ENCODE measurements around the gene CLDN3.
"Not testable (repeated sequence)": the region's sequence is repeated elsewhere in the genome, so short reads cannot be mapped to it uniquely, and the experiment has no call there.

Gene CLDN3

DNA sequence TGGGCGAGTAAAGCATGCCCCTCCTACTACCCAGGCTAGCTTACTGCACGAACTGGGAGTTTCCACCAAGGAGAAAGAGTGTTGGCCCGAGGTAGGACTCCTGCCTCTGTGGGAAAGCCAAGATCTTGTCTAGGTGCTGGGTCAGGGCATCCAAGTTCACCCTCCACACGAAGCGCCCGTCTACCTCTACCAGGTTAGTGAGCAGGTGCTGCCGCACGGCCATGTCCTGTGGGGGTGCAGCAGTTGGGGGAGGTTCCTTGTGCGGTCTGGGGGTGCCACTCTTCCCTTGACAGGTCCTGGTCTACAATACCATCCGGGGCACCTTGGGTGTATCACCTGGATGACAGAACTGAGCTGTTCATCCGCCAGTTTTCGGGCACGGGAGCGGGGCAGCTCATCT lies 33.2 kb downstream of the CLDN3 start:
- DNase-seq (ENCODE audit: low spot score): no peak

DNA sequence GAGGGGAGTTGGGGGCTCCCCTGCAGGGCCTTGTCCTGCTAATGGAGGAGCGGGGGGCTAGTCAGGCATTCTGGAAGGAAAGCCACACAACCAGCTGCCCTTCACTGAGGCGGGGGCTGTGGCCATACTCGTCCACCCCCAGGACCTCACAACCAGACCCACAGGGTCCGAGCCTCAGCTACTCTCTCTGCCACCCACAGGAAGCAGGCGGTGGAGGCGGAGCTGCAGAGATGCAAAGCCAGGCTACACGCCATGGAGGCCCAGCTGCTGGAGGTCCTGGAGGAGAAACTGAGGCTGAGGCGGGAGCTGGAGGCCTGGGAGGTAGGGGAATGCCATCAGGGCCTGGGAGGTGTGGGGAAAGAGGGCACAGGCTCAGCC lies 34.6 kb downstream of the CLDN3 start:
- DNase-seq (ENCODE audit: low spot score): no peak

DNA sequence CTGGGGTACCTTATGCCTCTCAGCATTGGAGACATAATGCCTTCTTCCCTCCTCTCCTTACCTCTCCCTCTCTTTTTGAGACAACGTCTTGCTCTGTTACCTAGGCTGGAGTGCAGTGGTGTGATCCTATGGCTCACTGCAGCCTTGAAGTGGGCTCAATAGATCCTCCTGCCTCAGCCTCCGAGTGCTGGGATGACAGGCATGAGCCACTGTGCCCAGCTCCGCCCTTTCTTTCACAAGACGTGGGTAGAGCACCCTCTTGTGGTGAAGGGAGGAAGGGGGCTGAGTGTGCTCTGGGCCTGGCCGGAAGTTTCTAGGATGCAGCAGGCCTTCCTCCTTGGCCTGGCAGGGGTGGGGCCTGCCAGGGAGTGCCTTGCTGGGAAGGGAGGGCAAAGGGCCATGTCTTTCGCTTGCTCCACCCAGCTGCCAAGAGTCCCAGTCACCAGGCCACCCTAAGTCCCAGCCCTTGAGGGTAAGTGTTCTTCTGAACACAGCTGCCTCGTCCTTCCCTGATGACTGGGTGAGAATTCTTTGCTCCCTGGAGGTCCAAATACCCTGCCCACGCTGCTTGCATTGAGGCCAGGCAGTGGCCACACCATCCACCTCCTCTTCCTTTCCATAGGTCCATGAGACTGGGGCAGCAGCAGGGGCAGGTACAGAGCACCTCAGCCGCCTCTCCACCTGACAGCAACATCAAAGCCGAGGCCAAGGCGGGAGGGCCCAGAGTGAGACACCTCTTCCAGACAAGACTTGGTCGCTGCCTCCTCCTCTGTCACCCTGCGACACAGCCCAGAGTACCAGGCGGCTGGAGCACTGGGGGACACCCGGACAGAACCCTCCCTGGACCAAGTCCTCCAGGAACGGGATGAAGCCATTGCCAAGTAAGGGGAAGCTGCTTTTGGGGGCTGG lies 35.2 kb downstream of the CLDN3 start:
- DNase-seq (ENCODE audit: low spot score): peak; percentile 83

DNA sequence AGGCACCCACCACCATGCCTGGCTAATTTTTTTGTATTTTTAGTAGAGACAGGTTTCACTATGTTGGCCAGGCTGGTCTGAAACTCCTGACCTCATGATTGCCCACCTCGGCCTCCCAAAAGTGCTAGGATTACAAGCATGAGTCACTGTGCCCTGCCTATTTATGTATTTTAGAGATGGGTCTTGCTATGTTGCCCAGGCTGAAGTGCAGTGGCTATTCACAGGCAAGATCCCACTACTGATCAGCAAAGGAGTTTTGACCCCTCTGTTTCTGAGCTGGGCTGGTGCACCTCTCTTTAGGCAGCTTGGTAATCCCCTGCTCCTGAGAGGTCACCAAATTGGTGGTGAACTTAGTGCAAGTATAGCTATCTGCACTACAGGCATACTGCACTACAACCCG lies 37.7 kb downstream of the CLDN3 start:
- no peak for DNase-seq (ENCODE audit: low spot score)

GRCh38 chr7:73730485-73730884 lies 39.6 kb downstream of the CLDN3 start:
- no peak for DNase-seq (ENCODE audit: low spot score)

DNA sequence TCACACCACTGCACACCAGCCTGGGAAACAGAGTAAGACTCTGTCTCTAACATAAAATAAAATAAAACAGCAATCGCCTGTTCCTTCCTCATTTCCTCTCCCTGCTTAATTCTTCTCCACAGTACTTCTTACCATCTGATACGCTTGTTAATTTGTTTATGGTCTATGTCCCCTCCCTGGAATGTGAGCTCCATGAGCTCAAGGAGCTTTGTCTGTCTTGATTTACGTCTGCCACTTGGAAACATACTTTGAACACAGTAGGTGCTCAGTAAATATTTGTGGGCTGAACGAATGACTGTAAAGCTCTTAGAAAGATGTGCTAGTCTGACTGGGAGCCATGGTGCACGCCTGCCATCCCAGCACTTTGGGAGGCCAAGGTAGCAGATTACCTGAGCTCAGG lies 41.5 kb downstream of the CLDN3 start:
- no peak for DNase-seq (ENCODE audit: low spot score)

- no peak for DNase-seq (ENCODE audit: low spot score)
Measured at GRCh38 chr7:73727952-73728351, 42.1 kb downstream of the CLDN3 start.

DNA sequence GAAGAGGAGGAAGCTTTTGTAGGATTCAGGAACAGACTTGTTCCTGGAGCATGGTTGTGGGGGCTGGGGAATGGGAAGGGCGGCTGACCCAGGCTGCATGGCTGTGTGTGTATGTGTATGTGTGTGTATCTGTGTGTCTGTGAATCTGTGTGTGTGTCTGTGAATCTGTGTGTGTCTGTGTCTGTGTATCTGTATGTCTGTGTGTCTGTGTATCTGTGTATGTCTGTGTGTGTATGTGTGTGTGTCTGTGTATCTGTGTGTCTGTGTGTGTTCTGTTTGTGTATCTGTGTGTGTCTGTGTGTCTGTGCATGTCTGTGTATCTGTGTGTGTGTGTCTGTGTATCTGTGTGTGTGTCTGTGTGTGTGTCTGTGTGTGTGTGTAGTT lies 44.0 kb downstream of the CLDN3 start:
- DNase-seq (ENCODE audit: low spot score): no peak

DNA sequence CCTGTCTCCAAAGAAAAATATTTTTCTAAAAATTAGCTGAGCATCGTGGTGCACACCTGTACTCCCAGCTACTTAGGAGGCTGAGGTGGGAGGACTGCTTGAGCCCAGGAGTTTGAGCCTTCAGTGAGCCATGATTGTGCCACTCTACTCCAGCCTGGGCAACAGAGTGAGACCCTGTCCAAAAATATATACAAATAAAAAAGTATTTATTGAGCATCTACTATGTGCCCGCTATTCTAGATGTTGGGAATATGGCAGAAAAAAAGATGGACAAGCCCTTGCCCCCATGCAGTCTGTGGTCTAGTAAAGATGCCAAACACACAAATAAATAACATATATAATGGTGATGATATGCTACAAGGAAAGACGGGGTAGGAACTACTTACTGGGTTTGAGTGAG lies 46.3 kb downstream of the CLDN3 start:
- DNase-seq (ENCODE audit: low spot score): no peak

GRCh38 chr7:73722785-73723184 lies 47.3 kb downstream of the CLDN3 start:
- no peak for DNase-seq (ENCODE audit: low spot score)

- not testable (repeated sequence) for DNase-seq (ENCODE audit: low spot score)
Measured at GRCh38 chr7:73722182-73722581, 47.9 kb downstream of the CLDN3 start.

DNA sequence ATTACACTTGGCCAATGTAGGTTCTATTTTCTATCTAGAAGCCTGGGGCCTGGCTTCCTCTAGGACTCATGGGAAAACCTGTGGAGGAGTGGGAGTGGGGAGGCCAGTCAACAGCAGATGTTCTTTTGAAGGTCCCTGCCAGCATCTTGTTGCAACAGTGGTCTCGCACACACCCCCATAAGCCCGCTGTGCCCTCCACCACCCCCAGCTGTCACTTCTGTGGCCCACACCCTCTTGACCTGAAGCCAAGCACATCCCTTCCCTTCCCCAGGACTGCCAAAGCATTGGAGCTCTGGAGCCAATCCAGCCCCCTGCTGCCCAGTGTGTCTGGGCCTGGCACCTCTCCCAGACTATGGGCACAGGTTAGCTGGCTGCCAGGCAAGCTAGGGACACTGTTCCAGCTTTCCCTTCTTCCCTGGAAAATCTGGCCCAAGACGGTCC lies 48.7 kb downstream of the CLDN3 start:
- DNase-seq (ENCODE audit: low spot score): no peak

DNA sequence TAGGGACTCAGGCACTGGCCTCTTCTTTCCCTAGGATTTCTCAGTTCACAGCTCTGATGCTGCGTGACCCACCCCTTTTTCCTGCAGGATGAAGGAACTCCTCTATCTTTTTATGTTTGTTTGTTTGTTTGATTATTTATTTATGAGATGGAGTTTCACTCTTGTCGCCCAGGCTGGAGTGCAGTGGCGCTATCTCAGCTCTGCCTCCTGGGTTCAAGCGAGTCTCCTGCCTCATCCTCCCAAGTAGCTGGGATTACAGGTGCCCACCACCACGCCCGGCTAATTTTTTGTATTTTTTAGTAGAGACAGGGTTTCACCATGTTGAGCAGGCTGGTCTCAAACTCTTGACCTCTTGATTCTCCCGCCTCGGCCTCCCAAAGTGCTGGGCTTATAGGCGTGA lies 49.6 kb downstream of the CLDN3 start:
- not testable (repeated sequence) for DNase-seq (ENCODE audit: low spot score)

DNA sequence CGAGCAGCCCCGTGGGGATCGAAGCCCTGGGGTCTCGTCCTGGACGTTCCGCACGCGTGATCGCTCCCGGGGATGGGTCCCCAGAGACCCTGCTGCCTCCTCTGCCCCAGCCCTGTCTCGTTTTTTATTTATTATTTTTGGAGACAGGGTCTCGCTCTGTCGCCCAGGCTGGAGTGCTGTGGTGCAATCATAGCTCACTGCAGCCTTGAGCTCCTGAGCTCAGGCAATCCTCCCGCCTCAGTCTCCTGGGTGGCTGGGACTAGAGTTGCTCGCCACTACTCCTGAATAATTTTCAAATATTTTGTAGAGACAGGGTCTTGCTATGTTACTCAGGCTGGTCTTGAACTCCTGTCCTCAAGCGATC lies 50.3 kb downstream of the CLDN3 start:
- no peak for DNase-seq (ENCODE audit: low spot score)
